LNCAP (cell line): Measurements from ENCODE around the gene CDH13.

Experiments
- TF ChIP-seq, protein P1 (sequence below): fragments of 450-650 bp; IDR thresholded peaks from 2 replicates; pipeline ENCODE4 v1.5.1; 2017; ENCODE audit warnings: mild to moderate bottlenecking

The CDH13 gene

DNA sequence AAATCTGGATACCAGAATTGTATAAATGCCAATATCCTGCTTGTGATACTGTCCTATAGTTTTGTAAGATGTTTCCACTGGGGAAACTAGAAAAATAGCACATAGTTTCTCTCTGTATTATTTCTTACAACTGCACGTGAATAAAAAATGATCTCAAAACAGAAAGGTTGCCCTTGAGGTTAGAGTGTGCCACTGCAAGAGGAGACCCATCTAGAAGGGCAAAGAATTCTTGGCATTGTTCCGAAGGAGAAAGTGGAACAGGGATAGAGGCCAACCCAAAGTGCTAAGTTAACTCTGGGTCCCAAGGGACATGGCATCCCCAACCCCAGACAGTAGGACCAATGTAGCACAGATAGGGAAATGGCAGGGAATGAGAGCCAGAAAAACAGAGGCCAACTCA is 703.5 kb downstream of the CDH13 start:
- TF ChIP-seq, protein P1, sequence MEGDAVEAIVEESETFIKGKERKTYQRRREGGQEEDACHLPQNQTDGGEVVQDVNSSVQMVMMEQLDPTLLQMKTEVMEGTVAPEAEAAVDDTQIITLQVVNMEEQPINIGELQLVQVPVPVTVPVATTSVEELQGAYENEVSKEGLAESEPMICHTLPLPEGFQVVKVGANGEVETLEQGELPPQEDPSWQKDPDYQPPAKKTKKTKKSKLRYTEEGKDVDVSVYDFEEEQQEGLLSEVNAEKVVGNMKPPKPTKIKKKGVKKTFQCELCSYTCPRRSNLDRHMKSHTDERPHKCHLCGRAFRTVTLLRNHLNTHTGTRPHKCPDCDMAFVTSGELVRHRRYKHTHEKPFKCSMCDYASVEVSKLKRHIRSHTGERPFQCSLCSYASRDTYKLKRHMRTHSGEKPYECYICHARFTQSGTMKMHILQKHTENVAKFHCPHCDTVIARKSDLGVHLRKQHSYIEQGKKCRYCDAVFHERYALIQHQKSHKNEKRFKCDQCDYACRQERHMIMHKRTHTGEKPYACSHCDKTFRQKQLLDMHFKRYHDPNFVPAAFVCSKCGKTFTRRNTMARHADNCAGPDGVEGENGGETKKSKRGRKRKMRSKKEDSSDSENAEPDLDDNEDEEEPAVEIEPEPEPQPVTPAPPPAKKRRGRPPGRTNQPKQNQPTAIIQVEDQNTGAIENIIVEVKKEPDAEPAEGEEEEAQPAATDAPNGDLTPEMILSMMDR = no peak

DNA sequence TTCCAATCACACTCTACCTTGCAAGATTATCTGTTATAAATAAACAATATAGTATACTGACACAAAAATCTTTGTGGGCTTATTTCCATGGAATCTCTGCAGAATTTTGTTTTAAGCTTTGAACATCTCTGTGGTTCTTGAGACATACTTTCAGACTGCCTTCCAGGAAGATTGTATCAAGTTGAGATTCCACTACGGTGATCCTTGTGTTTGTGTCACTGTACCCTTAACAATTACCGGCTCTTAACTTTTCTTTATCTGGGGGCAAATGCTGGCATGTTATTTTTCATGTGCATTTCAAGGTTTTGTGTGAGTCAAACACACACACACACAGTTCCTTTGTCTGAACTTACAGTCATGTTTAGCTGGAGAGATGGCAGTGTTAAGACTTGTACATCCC is 708.3 kb downstream of the CDH13 start:
- TF ChIP-seq, protein P1 = no peak

DNA sequence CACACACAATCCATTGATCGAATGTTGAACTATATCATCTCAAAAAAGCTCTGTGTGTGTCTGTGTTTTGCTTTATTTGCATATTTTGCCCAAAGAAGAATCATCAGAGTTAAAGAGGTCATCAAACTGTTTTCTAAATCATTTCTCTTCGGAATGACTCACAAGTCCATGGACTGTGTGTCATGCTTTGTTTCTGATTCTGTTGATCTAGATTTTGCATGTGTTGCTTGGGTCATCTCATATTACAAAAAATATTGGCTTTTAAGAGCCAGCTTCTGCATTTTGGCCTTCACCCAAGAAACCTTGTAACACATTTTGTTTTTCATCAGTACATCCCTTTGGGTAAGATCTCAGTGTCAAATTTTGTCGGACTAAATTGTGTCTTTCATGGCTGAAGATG is 709.8 kb downstream of the CDH13 start:
- TF ChIP-seq, protein P1 = no peak

DNA sequence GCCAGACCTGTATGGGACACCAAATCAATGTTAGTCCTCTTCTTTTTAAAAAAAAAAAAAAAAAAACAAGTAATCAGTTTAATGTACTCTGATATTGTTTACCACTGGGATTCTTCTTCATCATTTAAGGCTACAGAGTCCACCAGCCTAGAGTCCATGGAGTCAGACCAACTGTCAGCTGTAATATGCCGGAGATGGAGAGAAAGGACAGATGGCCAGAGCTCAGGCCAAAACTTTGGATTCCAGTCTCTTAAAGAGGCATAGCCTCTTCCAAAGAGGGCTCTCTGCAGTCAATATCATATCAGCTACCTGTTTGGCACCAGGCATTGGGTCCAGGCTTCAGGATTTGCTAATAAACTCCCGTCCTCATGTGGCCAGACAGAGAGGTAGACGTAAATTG is 711.4 kb downstream of the CDH13 start:
- TF ChIP-seq, protein P1 = no peak

DNA sequence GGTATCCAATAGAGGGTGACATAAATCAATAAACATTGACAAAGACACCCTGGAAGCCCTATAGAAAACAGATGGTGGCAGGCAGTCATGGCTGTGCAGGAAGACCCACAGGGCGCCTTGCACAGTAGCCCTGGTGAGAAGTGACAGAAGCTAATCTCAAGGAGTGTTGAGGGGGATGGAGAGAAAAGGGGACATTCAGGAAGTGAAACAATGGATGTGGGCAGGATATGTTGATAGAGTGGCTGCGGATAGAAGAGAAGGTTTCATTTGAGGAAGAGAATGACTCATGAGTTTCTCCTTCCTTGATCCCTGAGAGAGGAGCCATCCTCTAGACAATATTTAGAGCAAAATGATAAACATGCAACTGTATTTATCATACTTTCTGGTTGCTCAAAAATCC is 712.2 kb downstream of the CDH13 start:
- TF ChIP-seq, protein P1 = no peak

DNA sequence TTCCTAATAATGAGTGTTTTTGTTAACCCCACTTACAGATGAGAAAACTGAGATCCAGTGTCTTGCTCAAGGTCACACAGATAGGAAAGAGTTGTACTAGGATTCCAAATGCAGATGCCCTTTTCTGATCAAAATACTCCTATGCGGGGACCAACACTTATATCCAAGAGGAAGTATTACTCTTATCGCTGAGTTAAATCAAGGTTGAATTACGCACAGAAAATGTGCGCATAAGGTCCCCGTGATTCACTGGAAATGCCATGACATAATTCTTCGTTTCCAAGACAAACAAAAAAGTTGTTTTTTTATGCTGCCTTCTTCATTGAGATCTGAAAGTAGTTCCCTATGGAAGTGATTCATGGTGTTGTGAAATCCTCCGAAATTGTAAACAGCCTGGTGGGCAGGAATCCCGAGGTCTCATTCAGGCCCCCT is 717.2 kb downstream of the CDH13 start:
- TF ChIP-seq, protein P1 = no peak

DNA sequence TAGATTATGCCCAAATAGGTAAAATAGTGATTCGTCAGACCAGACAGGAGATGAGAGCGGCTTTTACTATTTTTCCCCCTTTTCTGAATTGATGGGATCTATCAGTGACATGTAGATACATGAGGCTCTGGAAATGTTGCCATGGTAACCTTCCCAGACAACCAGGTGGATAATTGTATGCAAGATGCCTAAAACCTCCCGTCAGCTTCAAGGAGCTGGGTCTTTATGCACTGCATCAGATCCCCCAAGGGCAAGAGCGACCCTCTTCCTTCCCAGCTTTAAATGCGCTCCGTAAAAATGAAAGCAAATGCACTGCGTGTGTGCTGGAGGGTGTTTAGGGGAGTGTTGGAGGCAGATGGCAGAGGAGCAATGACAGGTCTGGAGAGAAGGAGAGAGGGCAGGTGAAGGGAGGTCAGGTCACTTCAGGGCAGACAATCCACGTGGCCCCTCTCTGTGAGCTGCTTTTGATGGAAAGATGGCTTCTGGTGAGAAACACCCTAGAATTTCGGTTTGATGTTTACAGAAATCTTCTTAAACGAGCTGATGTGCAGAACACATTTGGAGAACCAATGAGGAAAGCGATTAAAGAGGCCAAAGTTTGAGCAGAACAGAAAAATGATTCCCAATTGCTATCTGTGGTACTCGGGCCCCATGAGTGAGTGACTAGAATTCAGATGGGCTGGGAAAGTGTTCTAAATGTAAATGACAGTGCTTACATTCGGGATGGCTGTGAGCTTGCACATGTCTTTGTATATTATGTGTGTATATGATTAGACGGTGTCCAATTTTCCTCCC is 719.3 kb downstream of the CDH13 start:
- TF ChIP-seq, protein P1 = no peak
